HepG2 (cell line): ENCODE results near the gene AADACL4. TPM values are rescaled to one million over a fixed set of nuclear protein-coding genes. Genes with fewer than 3 reads are reported as not detected.

Source experiments
- GATAD2A ChIP-seq: IDR thresholded peaks from 2 replicates; pipeline ENCODE4 v1.6.1; 2016
- GLI4 ChIP-seq: sonication (generic); formaldehyde crosslinking; IDR thresholded peaks from 2 replicates; pipeline ENCODE4 v1.5.1; 2020; ENCODE audit warnings: missing genetic modification reagents, mild to moderate bottlenecking, moderate library complexity, borderline replicate concordance
- KDM5B ChIP-seq: sonication (generic); formaldehyde crosslinking; IDR thresholded peaks from 2 replicates; pipeline ENCODE4 v1.4.0; 2020; ENCODE audit warnings: missing genetic modification reagents, mild to moderate bottlenecking, borderline replicate concordance
- MEIS1 ChIP-seq: sonication (generic); formaldehyde crosslinking; IDR thresholded peaks from 2 replicates; pipeline ENCODE4 v1.9.0; 2021; ENCODE audit warnings: mild to moderate bottlenecking, missing genetic modification reagents, moderate library complexity, borderline replicate concordance
- MIER2 ChIP-seq: IDR thresholded peaks from 2 replicates; pipeline ENCODE4 v1.6.1; 2016; ENCODE audit warnings: missing biosample characterization, missing genetic modification reagents
- MXI1 ChIP-seq: IDR thresholded peaks from 3 replicates; pipeline ENCODE4 v1.6.1; 2012; ENCODE audit warnings: low read depth, low read length, inconsistent platforms, borderline replicate concordance
- NFKB2 ChIP-seq: sonication (generic); formaldehyde crosslinking; IDR thresholded peaks from 2 replicates; pipeline ENCODE4 v1.4.0; 2020; ENCODE audit warnings: missing genetic modification reagents, borderline replicate concordance
- PLRG1 ChIP-seq: fragments of 450-650 bp; conservative IDR thresholded peaks from 2 replicates; pipeline ENCODE4 v1.6.1; 2016
- RARA ChIP-seq: IDR thresholded peaks from 2 replicates; pipeline ENCODE4 v1.6.1; 2016; ENCODE audit warnings: missing genetic modification reagents, missing compliant biosample characterization
- SALL1 ChIP-seq: sonication (generic); formaldehyde crosslinking; IDR thresholded peaks from 2 replicates; pipeline ENCODE4 v1.8.0; 2022; ENCODE audit warnings: mild to moderate bottlenecking, missing genetic modification reagents
- TARDBP ChIP-seq: sonication (generic); formaldehyde crosslinking; IDR thresholded peaks from 2 replicates; pipeline ENCODE4 v1.8.0; 2022; ENCODE audit warnings: mild to moderate bottlenecking, missing genetic modification reagents
- TMF1 ChIP-seq: sonication (generic); formaldehyde crosslinking; IDR thresholded peaks from 2 replicates; pipeline ENCODE4 v1.8.1; 2022; ENCODE audit warnings: low read depth, missing genetic modification reagents
- ZFX ChIP-seq: sonication (generic); formaldehyde crosslinking; IDR thresholded peaks from 2 replicates; pipeline ENCODE4 v1.4.0; 2020; ENCODE audit warnings: mild to moderate bottlenecking, low read depth, missing genetic modification reagents, moderate library complexity
- ZNF207 ChIP-seq: fragments of 450-650 bp; IDR thresholded peaks from 2 replicates; pipeline ENCODE4 v1.6.1; 2016; ENCODE audit warnings: antibody characterized with exemption, borderline replicate concordance
- ZNF383 ChIP-seq: sonication (generic); formaldehyde crosslinking; IDR thresholded peaks from 2 replicates; pipeline ENCODE4 v1.4.0; 2020; ENCODE audit warnings: missing genetic modification reagents, mild to moderate bottlenecking, borderline replicate concordance
- ZNF543 ChIP-seq: sonication (generic); formaldehyde crosslinking; IDR thresholded peaks from 2 replicates; pipeline ENCODE4 v1.4.0; 2020; ENCODE audit warnings: mild to moderate bottlenecking, missing genetic modification reagents
- ZNF619 ChIP-seq: sonication (generic); formaldehyde crosslinking; IDR thresholded peaks from 2 replicates; pipeline ENCODE4 v1.4.0; 2020; ENCODE audit warnings: mild to moderate bottlenecking, missing genetic modification reagents
- polyA plus RNA-seq, 8 experiments: library from polyadenylated mRNA; depleted of rRNA in 3 of 8; stranded (reverse) in 7 of 8; unstranded in 1 of 8; fragments of >200 nt; fragmentation: Illumina TruSeq in 4 of 8; extraction: Trizol in 4 of 8; gene quantifications; 2 replicates each; pipeline versions ENCODE4 v1.2.1 to v1.2.3, GENCODE V29; 2011 to 2016; ENCODE audit warnings: low read depth in 4 of 8, missing spikeins in 1 of 8, mixed read lengths in 1 of 8; ENCODE audit not compliant: insufficient read depth in 1 of 8
- total RNA-seq, 5 experiments: library from RNA; depleted of rRNA; stranded (reverse); fragments of >200 nt; fragmentation: Illumina TruSeq; extraction: Trizol; gene quantifications; 2 replicates each; pipeline ENCODE4 v1.2.3, GENCODE V29; 2016; ENCODE audit warnings: low read depth in 1 of 5
- TF ChIP-seq, protein P1 (sequence below): IDR thresholded peaks from 2 replicates; pipeline ENCODE4 v1.6.1; 2012; ENCODE audit warnings: inconsistent platforms
- TF ChIP-seq, protein P2 (sequence below): sonication (generic); formaldehyde crosslinking; IDR thresholded peaks from 2 replicates; pipeline ENCODE4 v1.4.0; 2020; ENCODE audit warnings: missing genetic modification reagents, mild to moderate bottlenecking, borderline replicate concordance
- TF ChIP-seq, protein P3 (sequence below): sonication (generic); formaldehyde crosslinking; IDR thresholded peaks from 2 replicates; pipeline ENCODE4 v1.4.0; 2020; ENCODE audit warnings: missing genetic modification reagents
- TF ChIP-seq, protein P4 (sequence below): sonication (generic); formaldehyde crosslinking; IDR thresholded peaks from 2 replicates; pipeline ENCODE4 v1.4.0; 2020; ENCODE audit warnings: low read depth, mild to moderate bottlenecking, missing genetic modification reagents

Gene AADACL4
- total and polyA plus RNA-seq, 2 of the 13 experiments (the other 11 are each of a cell fraction or from before 2014, with no cell fraction given) = not detected

DNA sequence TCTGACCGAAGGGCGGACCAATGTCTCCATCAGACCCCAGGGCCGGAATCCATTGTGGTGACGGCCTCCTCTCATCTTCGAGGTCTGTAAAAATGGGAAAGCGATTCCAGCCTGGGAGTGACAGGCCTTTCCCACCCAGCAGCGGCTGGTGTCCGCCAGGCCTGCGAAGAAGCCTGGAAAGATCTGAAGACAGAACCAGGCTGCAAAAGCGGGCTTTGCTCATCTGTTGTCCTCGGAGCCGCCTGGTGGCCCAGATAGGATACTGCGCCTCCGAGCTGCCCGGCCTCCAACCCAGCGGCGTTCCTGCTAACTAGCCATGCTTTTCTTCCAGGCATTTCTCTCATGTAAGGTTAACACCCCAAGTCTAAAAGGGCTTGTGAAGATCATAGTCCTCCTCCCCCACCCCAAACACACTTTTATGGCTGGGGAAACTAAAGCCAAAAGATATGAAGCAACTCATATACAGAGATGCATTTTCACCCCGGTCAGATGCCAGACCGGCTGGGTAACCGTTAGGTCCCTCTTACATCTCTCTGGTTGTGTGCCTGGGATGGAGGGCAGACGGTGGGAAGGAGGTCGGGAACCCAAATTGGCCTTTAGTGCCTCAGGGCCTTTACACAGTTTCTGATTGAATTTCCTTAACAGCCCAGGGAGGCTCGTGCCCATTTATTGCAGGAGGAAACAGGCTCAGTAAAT is 23.9 kb upstream of the AADACL4 start (continued):
- TF ChIP-seq, protein P1, sequence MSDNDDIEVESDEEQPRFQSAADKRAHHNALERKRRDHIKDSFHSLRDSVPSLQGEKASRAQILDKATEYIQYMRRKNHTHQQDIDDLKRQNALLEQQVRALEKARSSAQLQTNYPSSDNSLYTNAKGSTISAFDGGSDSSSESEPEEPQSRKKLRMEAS = peak; percentile 44; the same call in 1 of the 2 replicates
- TF ChIP-seq, protein P2, sequence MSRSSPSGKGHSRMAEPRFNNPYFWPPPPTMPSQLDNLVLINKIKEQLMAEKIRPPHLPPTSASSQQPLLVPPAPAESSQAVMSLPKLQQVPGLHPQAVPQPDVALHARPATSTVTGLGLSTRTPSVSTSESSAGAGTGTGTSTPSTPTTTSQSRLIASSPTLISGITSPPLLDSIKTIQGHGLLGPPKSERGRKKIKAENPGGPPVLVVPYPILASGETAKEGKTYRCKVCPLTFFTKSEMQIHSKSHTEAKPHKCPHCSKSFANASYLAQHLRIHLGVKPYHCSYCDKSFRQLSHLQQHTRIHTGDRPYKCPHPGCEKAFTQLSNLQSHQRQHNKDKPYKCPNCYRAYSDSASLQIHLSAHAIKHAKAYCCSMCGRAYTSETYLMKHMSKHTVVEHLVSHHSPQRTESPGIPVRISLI = peak; percentile 31; the same call in 1 of the 2 replicates
- TF ChIP-seq NFKB2 (CRISPR knock-in tag) (no peak), GLI4 (no peak), ZNF543 (CRISPR knock-in tag) (peak; percentile 38; the same call in 1 of the 2 replicates), ZFX (CRISPR knock-in tag) (peak; percentile 65; the same call in 1 of the 2 replicates), MXI1 (peak; percentile 46; the same call in 1 of the 3 replicates), ZNF383 (CRISPR knock-in tag) (0 out of 2 replicates have a peak, but pooled peaks have one; percentile 45), MEIS1 (CRISPR knock-in tag) (0 out of 2 replicates have a peak, but pooled peaks have one; percentile 25), TARDBP (CRISPR knock-in tag) (peak; percentile 57; the same call in 1 of the 2 replicates), RARA (peak; percentile 55), MIER2 (CRISPR knock-in tag) (no peak), GATAD2A (CRISPR knock-in tag) (peak; percentile 45; the same call in 1 of the 2 replicates), ZNF619 (CRISPR knock-in tag) (no peak), PLRG1 (no peak), KDM5B (CRISPR knock-in tag) (0 out of 2 replicates have a peak, but pooled peaks have one; percentile 1), ZNF207 (no peak), TMF1 (CRISPR knock-in tag) (0 out of 2 replicates have a peak, but pooled peaks have one; percentile 37), SALL1 (CRISPR knock-in tag) (peak; percentile 54)
- TF ChIP-seq, protein P3, sequence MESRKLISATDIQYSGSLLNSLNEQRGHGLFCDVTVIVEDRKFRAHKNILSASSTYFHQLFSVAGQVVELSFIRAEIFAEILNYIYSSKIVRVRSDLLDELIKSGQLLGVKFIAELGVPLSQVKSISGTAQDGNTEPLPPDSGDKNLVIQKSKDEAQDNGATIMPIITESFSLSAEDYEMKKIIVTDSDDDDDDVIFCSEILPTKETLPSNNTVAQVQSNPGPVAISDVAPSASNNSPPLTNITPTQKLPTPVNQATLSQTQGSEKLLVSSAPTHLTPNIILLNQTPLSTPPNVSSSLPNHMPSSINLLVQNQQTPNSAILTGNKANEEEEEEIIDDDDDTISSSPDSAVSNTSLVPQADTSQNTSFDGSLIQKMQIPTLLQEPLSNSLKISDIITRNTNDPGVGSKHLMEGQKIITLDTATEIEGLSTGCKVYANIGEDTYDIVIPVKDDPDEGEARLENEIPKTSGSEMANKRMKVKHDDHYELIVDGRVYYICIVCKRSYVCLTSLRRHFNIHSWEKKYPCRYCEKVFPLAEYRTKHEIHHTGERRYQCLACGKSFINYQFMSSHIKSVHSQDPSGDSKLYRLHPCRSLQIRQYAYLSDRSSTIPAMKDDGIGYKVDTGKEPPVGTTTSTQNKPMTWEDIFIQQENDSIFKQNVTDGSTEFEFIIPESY (CRISPR knock-in tag) = 0 out of 2 replicates have a peak, but pooled peaks have one; percentile 9
- TF ChIP-seq, protein P4, sequence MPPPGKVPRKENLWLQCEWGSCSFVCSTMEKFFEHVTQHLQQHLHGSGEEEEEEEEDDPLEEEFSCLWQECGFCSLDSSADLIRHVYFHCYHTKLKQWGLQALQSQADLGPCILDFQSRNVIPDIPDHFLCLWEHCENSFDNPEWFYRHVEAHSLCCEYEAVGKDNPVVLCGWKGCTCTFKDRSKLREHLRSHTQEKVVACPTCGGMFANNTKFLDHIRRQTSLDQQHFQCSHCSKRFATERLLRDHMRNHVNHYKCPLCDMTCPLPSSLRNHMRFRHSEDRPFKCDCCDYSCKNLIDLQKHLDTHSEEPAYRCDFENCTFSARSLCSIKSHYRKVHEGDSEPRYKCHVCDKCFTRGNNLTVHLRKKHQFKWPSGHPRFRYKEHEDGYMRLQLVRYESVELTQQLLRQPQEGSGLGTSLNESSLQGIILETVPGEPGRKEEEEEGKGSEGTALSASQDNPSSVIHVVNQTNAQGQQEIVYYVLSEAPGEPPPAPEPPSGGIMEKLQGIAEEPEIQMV (CRISPR knock-in tag) = peak; percentile 65; the same call in 1 of the 2 replicates
